Measurements from ENCODE around the gene KIAA0513.

Gene KIAA0513

DNA sequence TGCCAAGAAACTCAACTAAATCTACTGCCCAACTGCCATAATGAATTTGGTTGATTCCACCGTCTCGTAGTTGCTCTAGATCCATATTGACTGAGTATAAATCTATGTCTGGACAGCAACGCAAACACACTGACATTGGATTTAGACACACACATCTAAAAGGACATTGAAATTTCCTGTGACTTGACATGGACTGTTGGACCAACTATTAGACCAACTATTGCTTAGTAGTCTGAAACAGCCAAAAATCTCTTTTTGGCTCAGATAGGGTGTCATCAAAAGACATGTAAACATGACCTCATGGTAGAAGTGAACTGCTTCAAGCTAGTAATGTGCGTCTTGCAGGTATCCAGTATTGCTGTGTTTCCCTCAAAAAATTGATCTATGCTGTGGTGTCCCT lies 31.3 kb downstream of the KIAA0513 start:
- Histone ChIP-seq H3K27ac (ENCODE audit: low read depth, low read length) (no peak overlapping the region), H3K79me2 (ENCODE audit: control insufficient read depth, insufficient read depth, low read length, unreplicated experiment) (no peaks in the 10 kb centered on the region), H3K27me3 (ENCODE audit: insufficient read depth, low read length) (no peaks in the 10 kb centered on the region), H2AFZ (ENCODE audit: low read length, unreplicated experiment) (no peak overlapping the region), H3K36me3 (ENCODE audit: insufficient read depth, low read length) (no peaks in the 10 kb centered on the region), H3K4me3 (ENCODE audit: low read depth, low read length) (no peak overlapping the region), H3K4me1 (ENCODE audit: control insufficient read depth, insufficient read depth, low read length, unreplicated experiment) (peaks cover 17% of the 10 kb centered on the region)

DNA sequence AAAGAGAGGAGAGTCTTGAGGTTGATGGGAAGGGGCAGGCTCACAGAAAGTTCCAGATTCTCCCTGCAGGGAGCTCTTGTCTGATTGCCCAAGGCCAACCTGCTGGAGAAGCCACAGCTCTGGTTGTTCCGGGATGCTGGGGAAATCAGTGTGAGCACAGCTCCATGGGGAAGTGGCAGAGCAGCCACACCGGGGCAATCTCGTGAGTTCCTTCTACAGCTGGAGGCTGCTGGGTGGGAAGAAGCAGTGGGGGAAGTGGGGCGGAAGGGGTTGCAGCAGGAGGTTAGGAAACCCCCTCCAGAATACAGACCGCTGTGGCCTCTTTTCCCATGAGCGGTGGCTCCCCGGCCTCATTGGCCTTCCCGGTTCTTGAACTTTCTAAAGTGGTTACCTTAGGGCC lies 34.0 kb downstream of the KIAA0513 start:
- no peaks in the 10 kb centered on the region for H3K27me3 ChIP-seq (ENCODE audit: insufficient read depth, low read length)
- H3K4me1 ChIP-seq (ENCODE audit: control insufficient read depth, insufficient read depth, low read length, unreplicated experiment): peaks cover under 1% of the 10 kb centered on the region
- H3K79me2 ChIP-seq (ENCODE audit: control insufficient read depth, insufficient read depth, low read length, unreplicated experiment): no peaks in the 10 kb centered on the region
- no peak overlapping the region for H3K4me3 ChIP-seq (ENCODE audit: low read depth, low read length)
- no peak overlapping the region for H3K27ac ChIP-seq (ENCODE audit: low read depth, low read length)
- H3K36me3 ChIP-seq (ENCODE audit: insufficient read depth, low read length): no peaks in the 10 kb centered on the region
- no peak overlapping the region for H2AFZ ChIP-seq (ENCODE audit: low read length, unreplicated experiment)

DNA sequence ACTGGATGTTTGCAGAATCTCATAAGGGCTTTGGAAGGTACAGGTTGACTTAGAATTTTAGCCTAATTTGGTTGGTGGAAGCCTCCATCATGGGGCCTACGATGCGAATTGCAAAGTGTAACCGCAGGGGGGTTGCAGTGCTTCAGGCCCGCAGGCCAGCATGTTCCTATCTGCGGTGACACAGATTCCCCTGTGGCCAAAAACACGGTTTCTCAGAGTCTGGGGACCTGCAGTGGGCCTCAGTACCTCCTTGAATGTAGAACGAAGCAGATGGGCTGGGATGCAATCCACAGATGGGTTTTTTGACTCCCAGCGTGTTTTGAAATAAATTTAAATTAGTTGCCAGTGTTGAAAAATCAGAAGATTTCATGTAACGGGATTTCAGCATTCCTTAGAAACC lies 34.7 kb downstream of the KIAA0513 start:
- no peaks in the 10 kb centered on the region for H3K27me3 ChIP-seq (ENCODE audit: insufficient read depth, low read length)
- H3K36me3 ChIP-seq (ENCODE audit: insufficient read depth, low read length): no peaks in the 10 kb centered on the region
- no peaks in the 10 kb centered on the region for H3K4me1 ChIP-seq (ENCODE audit: control insufficient read depth, insufficient read depth, low read length, unreplicated experiment)
- no peak overlapping the region for H3K4me3 ChIP-seq (ENCODE audit: low read depth, low read length)
- H2AFZ ChIP-seq (ENCODE audit: low read length, unreplicated experiment): no peak overlapping the region
- H3K27ac ChIP-seq (ENCODE audit: low read depth, low read length): no peak overlapping the region
- H3K79me2 ChIP-seq (ENCODE audit: control insufficient read depth, insufficient read depth, low read length, unreplicated experiment): no peaks in the 10 kb centered on the region

DNA sequence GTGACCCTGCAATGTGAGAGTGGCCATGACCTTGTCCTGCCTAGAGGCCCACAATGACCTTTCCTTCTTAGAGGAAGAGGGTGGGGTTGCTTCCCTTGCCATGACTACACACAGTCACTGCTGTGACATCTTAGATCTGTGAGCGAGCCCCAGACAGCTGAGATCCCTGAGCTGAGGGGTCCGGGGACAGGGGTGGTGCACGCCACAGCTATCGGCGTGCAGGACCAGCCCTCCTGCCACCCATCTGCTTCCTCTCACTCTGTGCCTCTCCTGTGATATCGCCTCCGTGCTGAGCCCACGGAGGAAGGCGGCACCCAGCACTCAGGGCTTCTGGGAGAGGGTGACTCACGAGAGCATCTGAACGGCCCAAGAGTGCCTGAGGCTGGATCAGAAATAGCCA lies 35.2 kb downstream of the KIAA0513 start:
- Histone ChIP-seq H3K36me3 (ENCODE audit: insufficient read depth, low read length) (no peaks in the 10 kb centered on the region), H3K4me1 (ENCODE audit: control insufficient read depth, insufficient read depth, low read length, unreplicated experiment) (no peaks in the 10 kb centered on the region), H2AFZ (ENCODE audit: low read length, unreplicated experiment) (no peak overlapping the region), H3K27ac (ENCODE audit: low read depth, low read length) (no peak overlapping the region), H3K79me2 (ENCODE audit: control insufficient read depth, insufficient read depth, low read length, unreplicated experiment) (no peaks in the 10 kb centered on the region), H3K27me3 (ENCODE audit: insufficient read depth, low read length) (no peaks in the 10 kb centered on the region), H3K4me3 (ENCODE audit: low read depth, low read length) (no peak overlapping the region)

DNA sequence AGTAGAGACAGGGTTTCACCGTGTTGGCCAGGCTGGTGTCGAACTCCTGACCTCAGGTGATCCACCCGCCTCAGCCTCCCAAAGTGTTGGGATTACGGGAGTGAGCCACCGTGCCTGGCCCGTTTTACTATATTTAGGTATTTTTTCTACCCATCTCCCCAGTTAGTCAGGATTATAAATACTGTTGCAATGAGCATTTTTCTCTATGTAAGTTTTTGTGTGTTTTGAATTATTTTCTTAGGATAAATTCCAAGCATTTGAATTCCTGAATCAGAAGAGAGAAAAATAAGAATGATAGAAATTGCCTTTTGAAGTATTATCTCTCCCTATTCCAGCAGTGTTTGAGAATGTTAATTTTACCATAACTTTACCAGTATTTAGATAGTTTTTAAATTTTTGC lies 36.6 kb downstream of the KIAA0513 start:
- H3K4me3 ChIP-seq (ENCODE audit: low read depth, low read length): no peak overlapping the region
- no peaks in the 10 kb centered on the region for H3K36me3 ChIP-seq (ENCODE audit: insufficient read depth, low read length)
- no peak overlapping the region for H3K27ac ChIP-seq (ENCODE audit: low read depth, low read length)
- H3K79me2 ChIP-seq (ENCODE audit: control insufficient read depth, insufficient read depth, low read length, unreplicated experiment): no peaks in the 10 kb centered on the region
- H3K27me3 ChIP-seq (ENCODE audit: insufficient read depth, low read length): no peaks in the 10 kb centered on the region
- no peaks in the 10 kb centered on the region for H3K4me1 ChIP-seq (ENCODE audit: control insufficient read depth, insufficient read depth, low read length, unreplicated experiment)
- no peak overlapping the region for H2AFZ ChIP-seq (ENCODE audit: low read length, unreplicated experiment)

DNA sequence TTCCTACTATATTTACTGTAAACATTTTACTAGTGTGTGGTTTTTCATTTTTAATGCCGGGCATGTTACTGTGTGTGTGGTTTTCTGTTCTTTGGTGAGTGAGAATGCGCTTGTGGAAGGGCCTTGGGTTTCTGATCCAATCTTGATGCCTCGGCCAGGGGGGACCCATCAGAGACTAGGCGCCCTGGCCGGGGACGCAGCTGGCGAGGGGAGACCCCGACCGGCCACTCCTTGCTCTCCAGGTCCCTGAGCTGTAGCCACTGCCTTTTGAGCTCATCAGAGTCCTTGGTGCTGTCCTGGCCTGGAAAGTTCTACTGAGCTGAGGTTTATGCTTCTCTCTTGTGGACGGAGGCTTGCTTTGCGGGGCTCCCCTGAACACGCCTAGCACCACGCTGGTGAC lies 37.5 kb downstream of the KIAA0513 start:
- no peaks in the 10 kb centered on the region for H3K27me3 ChIP-seq (ENCODE audit: insufficient read depth, low read length)
- H3K4me1 ChIP-seq (ENCODE audit: control insufficient read depth, insufficient read depth, low read length, unreplicated experiment): no peaks in the 10 kb centered on the region
- no peak overlapping the region for H2AFZ ChIP-seq (ENCODE audit: low read length, unreplicated experiment)
- no peaks in the 10 kb centered on the region for H3K79me2 ChIP-seq (ENCODE audit: control insufficient read depth, insufficient read depth, low read length, unreplicated experiment)
- no peaks in the 10 kb centered on the region for H3K36me3 ChIP-seq (ENCODE audit: insufficient read depth, low read length)
- no peak overlapping the region for H3K4me3 ChIP-seq (ENCODE audit: low read depth, low read length)
- H3K27ac ChIP-seq (ENCODE audit: low read depth, low read length): no peak overlapping the region

DNA sequence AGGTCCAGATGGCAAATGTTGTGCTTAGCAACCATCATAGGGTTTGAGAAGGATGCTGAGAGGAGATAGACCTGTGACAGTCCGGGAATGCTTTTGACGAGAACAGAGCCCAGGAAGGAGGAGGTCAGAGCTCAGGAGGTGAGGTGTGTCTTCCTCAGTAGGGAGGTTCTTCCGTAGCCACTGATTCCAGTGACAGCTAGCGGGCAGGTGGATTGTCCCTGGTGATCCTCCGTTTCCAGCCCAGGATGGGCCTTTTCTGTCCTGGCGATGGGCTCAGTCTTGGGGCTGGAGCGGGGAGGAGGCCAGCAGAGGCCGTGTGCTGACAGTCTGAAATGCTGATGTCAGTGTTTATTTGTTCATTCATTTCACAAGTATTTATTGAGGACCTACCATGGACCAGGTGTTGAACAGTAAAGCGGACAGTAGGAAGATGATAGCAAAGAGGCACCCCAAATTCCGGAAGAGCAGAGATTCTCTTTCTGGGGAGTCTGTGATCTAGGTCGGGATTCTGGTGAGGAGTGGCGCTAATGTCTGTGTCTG lies 38.8 kb downstream of the KIAA0513 start:
- H3K27ac ChIP-seq (ENCODE audit: low read depth, low read length): no peak overlapping the region
- H2AFZ ChIP-seq (ENCODE audit: low read length, unreplicated experiment): no peak overlapping the region
- no peaks in the 10 kb centered on the region for H3K79me2 ChIP-seq (ENCODE audit: control insufficient read depth, insufficient read depth, low read length, unreplicated experiment)
- H3K4me3 ChIP-seq (ENCODE audit: low read depth, low read length): no peak overlapping the region
- no peaks in the 10 kb centered on the region for H3K36me3 ChIP-seq (ENCODE audit: insufficient read depth, low read length)
- no peaks in the 10 kb centered on the region for H3K4me1 ChIP-seq (ENCODE audit: control insufficient read depth, insufficient read depth, low read length, unreplicated experiment)
- H3K27me3 ChIP-seq (ENCODE audit: insufficient read depth, low read length): no peaks in the 10 kb centered on the region

DNA sequence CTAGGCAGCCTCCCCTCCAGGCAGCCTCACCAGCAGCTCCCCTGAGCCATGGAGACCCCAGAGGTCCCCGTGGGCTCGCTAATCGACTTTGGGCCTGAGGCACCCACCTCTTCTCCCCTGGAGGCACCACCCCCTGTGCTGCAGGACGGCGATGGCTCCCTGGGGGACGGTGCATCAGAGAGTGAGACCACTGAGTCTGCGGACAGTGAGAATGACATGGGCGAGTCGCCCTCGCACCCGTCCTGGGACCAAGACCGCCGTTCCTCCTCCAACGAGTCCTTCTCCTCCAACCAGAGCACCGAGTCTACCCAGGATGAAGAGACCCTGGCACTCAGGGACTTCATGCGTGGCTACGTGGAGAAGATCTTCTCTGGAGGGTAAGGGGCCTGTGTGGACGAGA lies 39.4 kb downstream of the KIAA0513 start:
- no peak overlapping the region for H3K4me3 ChIP-seq (ENCODE audit: low read depth, low read length)
- no peak overlapping the region for H2AFZ ChIP-seq (ENCODE audit: low read length, unreplicated experiment)

DNA sequence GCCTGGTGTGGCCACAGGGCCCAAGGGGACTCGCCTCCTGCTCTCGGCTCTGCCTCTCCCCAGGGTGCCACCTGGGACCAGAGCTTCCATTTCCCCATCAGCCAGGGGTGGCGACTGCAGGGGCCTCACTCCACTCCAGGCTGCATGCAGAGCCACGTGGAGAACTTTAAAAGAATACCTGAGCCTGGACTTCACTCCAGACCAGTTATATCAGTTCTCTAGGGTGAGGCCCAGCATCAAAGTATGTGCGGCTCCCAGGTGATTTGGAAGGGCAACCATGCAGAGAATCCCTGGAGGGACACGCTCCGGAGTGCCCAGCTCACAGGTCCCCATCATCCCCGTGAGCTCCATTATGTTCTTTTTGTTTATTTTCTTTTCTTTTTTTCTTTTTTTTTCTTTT lies 39.8 kb downstream of the KIAA0513 start:
- H2AFZ ChIP-seq (ENCODE audit: low read length, unreplicated experiment): no peak overlapping the region
- no peak overlapping the region for H3K27ac ChIP-seq (ENCODE audit: low read depth, low read length)
- H3K36me3 ChIP-seq (ENCODE audit: insufficient read depth, low read length): no peaks in the 10 kb centered on the region
- H3K27me3 ChIP-seq (ENCODE audit: insufficient read depth, low read length): no peaks in the 10 kb centered on the region
- H3K4me1 ChIP-seq (ENCODE audit: control insufficient read depth, insufficient read depth, low read length, unreplicated experiment): no peaks in the 10 kb centered on the region
- no peaks in the 10 kb centered on the region for H3K79me2 ChIP-seq (ENCODE audit: control insufficient read depth, insufficient read depth, low read length, unreplicated experiment)
- no peak overlapping the region for H3K4me3 ChIP-seq (ENCODE audit: low read depth, low read length)

More for the DNA sequence above, 39.4 kb downstream of the KIAA0513 start:
- H3K36me3 ChIP-seq (ENCODE audit: insufficient read depth, low read length): no peaks in the 10 kb centered on the region
- no peaks in the 10 kb centered on the region for H3K79me2 ChIP-seq (ENCODE audit: control insufficient read depth, insufficient read depth, low read length, unreplicated experiment)
- no peaks in the 10 kb centered on the region for H3K27me3 ChIP-seq (ENCODE audit: insufficient read depth, low read length)
- no peak overlapping the region for H3K27ac ChIP-seq (ENCODE audit: low read depth, low read length)
- no peaks in the 10 kb centered on the region for H3K4me1 ChIP-seq (ENCODE audit: control insufficient read depth, insufficient read depth, low read length, unreplicated experiment)

DNA sequence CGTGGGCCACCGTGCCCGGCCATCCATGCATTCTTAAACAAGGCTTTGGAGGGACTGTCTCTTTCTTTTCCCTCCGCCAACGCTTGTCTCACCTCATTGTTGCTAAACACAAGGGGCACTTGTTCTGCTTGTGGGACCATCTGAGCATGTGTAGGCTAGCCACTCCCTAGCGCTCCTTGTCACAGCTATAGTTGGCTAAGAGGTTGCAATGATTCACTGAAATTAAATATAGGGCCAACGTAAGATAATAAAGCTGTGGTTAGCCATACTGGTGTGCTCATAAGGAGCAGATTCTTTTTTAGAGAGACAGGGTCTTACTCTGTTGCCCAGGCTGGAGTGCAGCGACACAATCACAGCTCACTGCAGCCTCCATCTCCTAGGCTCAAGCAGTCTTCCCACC lies 41.2 kb downstream of the KIAA0513 start:
- H3K36me3 ChIP-seq (ENCODE audit: insufficient read depth, low read length): no peaks in the 10 kb centered on the region
- no peaks in the 10 kb centered on the region for H3K4me1 ChIP-seq (ENCODE audit: control insufficient read depth, insufficient read depth, low read length, unreplicated experiment)
- no peaks in the 10 kb centered on the region for H3K27me3 ChIP-seq (ENCODE audit: insufficient read depth, low read length)
- H3K27ac ChIP-seq (ENCODE audit: low read depth, low read length): no peak overlapping the region
- no peak overlapping the region for H2AFZ ChIP-seq (ENCODE audit: low read length, unreplicated experiment)
- no peak overlapping the region for H3K4me3 ChIP-seq (ENCODE audit: low read depth, low read length)
- no peaks in the 10 kb centered on the region for H3K79me2 ChIP-seq (ENCODE audit: control insufficient read depth, insufficient read depth, low read length, unreplicated experiment)

DNA sequence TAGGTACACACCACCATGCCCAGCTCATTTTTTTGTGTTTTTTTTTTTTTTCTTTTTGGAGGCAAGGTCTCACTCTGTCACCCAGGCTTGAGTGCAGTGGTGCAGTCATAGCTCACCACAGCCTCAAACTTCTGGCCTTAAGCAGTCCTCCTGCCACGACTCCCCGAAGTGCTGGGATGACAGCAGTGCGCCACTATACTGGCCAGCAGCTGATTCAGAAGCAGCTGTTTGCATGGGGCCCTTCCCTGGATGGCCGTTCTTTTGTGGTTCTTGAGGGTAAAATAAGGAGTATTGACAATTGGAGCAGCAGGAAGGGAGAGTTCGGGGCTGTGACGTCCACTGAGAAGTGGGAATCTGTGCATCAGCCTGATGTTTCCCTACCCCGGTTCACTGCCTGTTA lies 41.6 kb downstream of the KIAA0513 start:
- Histone ChIP-seq H2AFZ (ENCODE audit: low read length, unreplicated experiment) (no peak overlapping the region), H3K27ac (ENCODE audit: low read depth, low read length) (no peak overlapping the region), H3K4me1 (ENCODE audit: control insufficient read depth, insufficient read depth, low read length, unreplicated experiment) (no peaks in the 10 kb centered on the region), H3K79me2 (ENCODE audit: control insufficient read depth, insufficient read depth, low read length, unreplicated experiment) (no peaks in the 10 kb centered on the region), H3K4me3 (ENCODE audit: low read depth, low read length) (no peak overlapping the region), H3K27me3 (ENCODE audit: insufficient read depth, low read length) (no peaks in the 10 kb centered on the region), H3K36me3 (ENCODE audit: insufficient read depth, low read length) (no peaks in the 10 kb centered on the region)

All from ACC112 (cell line).